Islet precursor cell (in vitro differentiated cells): ENCODE data around the gene WNT5B.
A peak's percentile ranks its signal among the peaks of the same experiment; 100 is the strongest.

ENCODE experiments used
- DNase-seq: peaks from one replicate; pipeline ENCODE4 v3.0.0-alpha.2; 2018

The WNT5B gene

GRCh38 chr12:1656902-1657301 is 27.9 kb downstream of the WNT5B start:
- DNase-seq: no peak

- no peak for DNase-seq
Observed at GRCh38 chr12:1657688-1658087, 28.7 kb downstream of the WNT5B start.

- DNase-seq: no peak
Observed at GRCh38 chr12:1660304-1661187, 31.5 kb downstream of the WNT5B start.

GRCh38 chr12:1661553-1662335 is 32.7 kb downstream of the WNT5B start:
- peak; percentile 95 for DNase-seq

- peak; percentile 95 for DNase-seq
Observed at GRCh38 chr12:1662761-1663439, 33.9 kb downstream of the WNT5B start.

GRCh38 chr12:1663440-1664132 is 34.6 kb downstream of the WNT5B start:
- DNase-seq: no peak

GRCh38 chr12:1665366-1665765 is 36.3 kb downstream of the WNT5B start:
- DNase-seq: no peak

- no peak for DNase-seq
Observed at GRCh38 chr12:1666215-1666614, 37.2 kb downstream of the WNT5B start.

GRCh38 chr12:1666685-1667162 is 37.7 kb downstream of the WNT5B start:
- DNase-seq: no peak

- DNase-seq: no peak
Observed at GRCh38 chr12:1668833-1669543, 40.0 kb downstream of the WNT5B start.

GRCh38 chr12:1670358-1671268 is 41.6 kb downstream of the WNT5B start:
- peak; percentile 72 for DNase-seq

GRCh38 chr12:1676043-1676442 is 47.0 kb downstream of the WNT5B start:
- no peak for DNase-seq

GRCh38 chr12:1680804-1681492 is 51.9 kb downstream of the WNT5B start:
- no peak for DNase-seq

GRCh38 chr12:1681493-1681807 is 52.4 kb downstream of the WNT5B start:
- no peak for DNase-seq

GRCh38 chr12:1688086-1688710 is 59.2 kb downstream of the WNT5B start:
- DNase-seq: no peak

- DNase-seq: peak; percentile 99
Observed at GRCh38 chr12:1690578-1691122, 61.6 kb downstream of the WNT5B start, which contains the start of gene ADIPOR2. Gene ADIPOR2, plus strand, starts transcription at chr12:1691070. Its CDS starts 63,274 bp downstream, at chr12:1754344.

- DNase-seq: peak; percentile 88
Observed at GRCh38 chr12:1691123-1692007, 62.3 kb downstream of the WNT5B start.

GRCh38 chr12:1692226-1692625 is 63.2 kb downstream of the WNT5B start:
- DNase-seq: no peak
